Measurements from ENCODE around the gene TMEM63A. TPM values are rescaled to one million over a fixed set of nuclear protein-coding genes. Genes with fewer than 3 reads are reported as not detected.

The TMEM63A gene
- total and polyA plus RNA-seq, 2 donors (not counting 3 experiments of a cell fraction or from before 2014, with no cell fraction given): 28.7 to 41.4 TPM

DNA sequence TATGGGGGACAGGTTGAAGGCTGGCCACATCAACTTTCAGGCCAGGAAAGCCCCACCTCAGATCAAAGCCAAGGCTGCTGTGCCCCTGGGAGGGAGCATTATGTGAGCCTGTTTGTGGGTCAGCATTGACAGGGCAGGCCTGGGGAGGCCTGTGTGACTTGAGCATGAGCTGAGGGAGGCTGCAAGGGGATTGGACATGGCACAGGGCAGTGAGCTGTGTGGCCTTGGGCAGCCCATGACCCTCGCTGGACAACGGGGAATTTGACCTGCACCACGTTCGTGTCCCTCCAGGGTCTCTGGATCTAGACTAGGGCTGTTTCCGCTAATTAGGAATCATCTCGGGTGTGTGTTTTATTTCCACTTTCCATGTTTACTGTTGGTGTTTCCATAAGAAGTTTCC lies 24.3 kb upstream of the TMEM63A start:
- H3K4me2 ChIP-seq (ENCODE audit: insufficient read depth, low read length): no peak overlapping the region
- BruUV-seq (replicated peaks): no TSS peak
- no peak overlapping the region for H3K27ac ChIP-seq (ENCODE audit: insufficient read depth, low read depth, low read length)
- no peaks in the 10 kb centered on the region for H3K4me1 ChIP-seq (ENCODE audit: control insufficient read depth, extremely low read depth, insufficient read depth, low read length)
- POLR2A ChIA-PET: no interaction called here
- no peaks in the 10 kb centered on the region for H4K20me1 ChIP-seq (replicated peaks; ENCODE audit: control insufficient read depth, extremely low read depth, insufficient read depth, low read length)
- H3K9ac ChIP-seq (replicated peaks; ENCODE audit: extremely low read depth, insufficient read depth, low read length): no peak overlapping the region
- H3K4me3 ChIP-seq (replicated peaks in 1 of 3; ENCODE audit: insufficient read depth in 1 of 3, low read depth in 1 of 3, low read length in 3 of 3): no peak overlapping the region
- H3K36me3 ChIP-seq (ENCODE audit: control insufficient read depth in 2 of 2, extremely low read depth in 1 of 2, insufficient read depth in 2 of 2, low read length in 2 of 2): no peaks in the 10 kb centered on the region
- CTCF ChIA-PET: interaction anchor here (2.0 kb wide), 1 partner anchor 432 kb away, joined by 13 read pairs; no protein-coding TSS in a partner anchor
- intact Hi-C loops (cut with micrococcal nuclease): no loop called here
- no peak for FAIRE-seq
- no peak overlapping the region for H2AFZ ChIP-seq (ENCODE audit: low read depth, low read length)
- no peak for DNase-seq (ENCODE audit: low read depth, low spot score)
- no peaks in the 10 kb centered on the region for H3K9me1 ChIP-seq (replicated peaks; ENCODE audit: control insufficient read depth, extremely low read depth, insufficient read depth, low read length)
- H3K27me3 ChIP-seq (ENCODE audit: control insufficient read depth in 2 of 2, insufficient read depth in 2 of 2, low read length in 2 of 2): no peaks in the 10 kb centered on the region
- TF ChIP-seq JUN (IDR thresholded peaks at IDR 0.05; ENCODE audit: borderline replicate concordance, insufficient read depth, insufficient read length, low read depth): no peak
- TF ChIP-seq, protein P1, sequence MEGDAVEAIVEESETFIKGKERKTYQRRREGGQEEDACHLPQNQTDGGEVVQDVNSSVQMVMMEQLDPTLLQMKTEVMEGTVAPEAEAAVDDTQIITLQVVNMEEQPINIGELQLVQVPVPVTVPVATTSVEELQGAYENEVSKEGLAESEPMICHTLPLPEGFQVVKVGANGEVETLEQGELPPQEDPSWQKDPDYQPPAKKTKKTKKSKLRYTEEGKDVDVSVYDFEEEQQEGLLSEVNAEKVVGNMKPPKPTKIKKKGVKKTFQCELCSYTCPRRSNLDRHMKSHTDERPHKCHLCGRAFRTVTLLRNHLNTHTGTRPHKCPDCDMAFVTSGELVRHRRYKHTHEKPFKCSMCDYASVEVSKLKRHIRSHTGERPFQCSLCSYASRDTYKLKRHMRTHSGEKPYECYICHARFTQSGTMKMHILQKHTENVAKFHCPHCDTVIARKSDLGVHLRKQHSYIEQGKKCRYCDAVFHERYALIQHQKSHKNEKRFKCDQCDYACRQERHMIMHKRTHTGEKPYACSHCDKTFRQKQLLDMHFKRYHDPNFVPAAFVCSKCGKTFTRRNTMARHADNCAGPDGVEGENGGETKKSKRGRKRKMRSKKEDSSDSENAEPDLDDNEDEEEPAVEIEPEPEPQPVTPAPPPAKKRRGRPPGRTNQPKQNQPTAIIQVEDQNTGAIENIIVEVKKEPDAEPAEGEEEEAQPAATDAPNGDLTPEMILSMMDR (IDR thresholded peaks at IDR 0.05; ENCODE audit: extremely low read depth in 1 of 2, insufficient read depth in 1 of 2, low read depth in 1 of 2, low read length in 2 of 2): no peak
- no peak for TF ChIP-seq FOS (IDR thresholded peaks at IDR 0.05; ENCODE audit: borderline replicate concordance, insufficient read depth, low read length)
- no peak for TF ChIP-seq MYC (IDR thresholded peaks at IDR 0.05; ENCODE audit: low read depth, low read length)
- no peak for TF ChIP-seq EZH2 (IDR thresholded peaks at IDR 0.05; ENCODE audit: borderline replicate concordance, low read depth, low read length, severe bottlenecking)
- dilution Hi-C loops (cut with MboI; ENCODE audit: extremely low pct_ligation_motif_present, low sequenced_read_pairs): no loop called here
- H3K79me2 ChIP-seq (ENCODE audit: control insufficient read depth, insufficient read depth, low read length): no peaks in the 10 kb centered on the region
- no peaks in the 10 kb centered on the region for H3K9me3 ChIP-seq (replicated peaks; ENCODE audit: control insufficient read depth, insufficient read depth, low read length)

DNA sequence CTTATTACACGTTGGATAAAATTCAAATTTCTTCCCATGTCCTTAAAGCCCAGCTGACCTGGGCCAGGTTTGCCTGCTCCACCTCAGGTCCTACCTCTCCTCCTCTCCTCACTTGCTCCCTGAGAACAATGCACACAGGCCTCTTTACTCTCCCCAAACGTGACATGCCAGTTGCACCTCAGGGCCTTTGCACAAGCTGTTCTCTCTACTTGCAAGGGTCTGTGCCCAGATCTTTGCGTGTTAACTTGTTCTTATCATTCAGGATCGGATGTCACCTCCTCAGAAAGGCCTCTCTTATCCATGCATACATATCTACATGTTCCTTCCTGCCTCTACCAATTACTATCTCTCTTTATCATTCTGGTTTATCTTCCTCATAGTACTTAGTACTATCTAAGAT lies 21.4 kb upstream of the TMEM63A start:
- ChIA-PET CTCF (interaction anchor here (0.8 kb wide), 1 partner anchor 126 kb away, joined by 3 read pairs; the partner anchor contains the start of gene SRP9), POLR2A (no interaction called here)
- no peak for FAIRE-seq
- no peaks in the 10 kb centered on the region for H3K9me1 ChIP-seq (replicated peaks; ENCODE audit: control insufficient read depth, extremely low read depth, insufficient read depth, low read length)
- H3K27me3 ChIP-seq (ENCODE audit: control insufficient read depth in 2 of 2, insufficient read depth in 2 of 2, low read length in 2 of 2): no peaks in the 10 kb centered on the region
- H4K20me1 ChIP-seq (replicated peaks; ENCODE audit: control insufficient read depth, extremely low read depth, insufficient read depth, low read length): no peaks in the 10 kb centered on the region
- peaks cover 7% of the 10 kb centered on the region for H3K4me1 ChIP-seq (ENCODE audit: control insufficient read depth, extremely low read depth, insufficient read depth, low read length)
- intact Hi-C loops (cut with micrococcal nuclease): no loop called here
- no peak overlapping the region for H3K9ac ChIP-seq (replicated peaks; ENCODE audit: extremely low read depth, insufficient read depth, low read length)
- H3K4me3 ChIP-seq (replicated peaks in 1 of 3; ENCODE audit: insufficient read depth in 1 of 3, low read depth in 1 of 3, low read length in 3 of 3): no peak overlapping the region
- no peaks in the 10 kb centered on the region for H3K36me3 ChIP-seq (ENCODE audit: control insufficient read depth in 2 of 2, extremely low read depth in 1 of 2, insufficient read depth in 2 of 2, low read length in 2 of 2)
- no peak overlapping the region for H3K4me2 ChIP-seq (ENCODE audit: insufficient read depth, low read length)
- dilution Hi-C loops (cut with MboI; ENCODE audit: extremely low pct_ligation_motif_present, low sequenced_read_pairs): no loop called here
- BruUV-seq (replicated peaks): no TSS peak
- no peaks in the 10 kb centered on the region for H3K9me3 ChIP-seq (replicated peaks; ENCODE audit: control insufficient read depth, insufficient read depth, low read length)
- no peak overlapping the region for H2AFZ ChIP-seq (ENCODE audit: low read depth, low read length)
- no peak for DNase-seq (ENCODE audit: low read depth, low spot score)
- TF ChIP-seq JUN (IDR thresholded peaks at IDR 0.05; ENCODE audit: borderline replicate concordance, insufficient read depth, insufficient read length, low read depth) (no peak), FOS (IDR thresholded peaks at IDR 0.05; ENCODE audit: borderline replicate concordance, insufficient read depth, low read length) (no peak), GATA2 (IDR thresholded peaks at IDR 0.05; ENCODE audit: insufficient read depth, insufficient read length, low read depth, low read length) (no peak), POLR2AphosphoS5 (IDR thresholded peaks at IDR 0.05; ENCODE audit: insufficient read depth, low read depth, low read length) (no peak), POLR2A (IDR thresholded peaks at IDR 0.05; ENCODE audit: low read depth, low read length) (no peak), EZH2 (IDR thresholded peaks at IDR 0.05; ENCODE audit: borderline replicate concordance, low read depth, low read length, severe bottlenecking) (no peak), MYC (IDR thresholded peaks at IDR 0.05; ENCODE audit: low read depth, low read length) (no peak)
- TF ChIP-seq, protein P2, sequence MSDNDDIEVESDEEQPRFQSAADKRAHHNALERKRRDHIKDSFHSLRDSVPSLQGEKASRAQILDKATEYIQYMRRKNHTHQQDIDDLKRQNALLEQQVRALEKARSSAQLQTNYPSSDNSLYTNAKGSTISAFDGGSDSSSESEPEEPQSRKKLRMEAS (IDR thresholded peaks at IDR 0.05; ENCODE audit: insufficient read depth, insufficient read length): no peak
- TF ChIP-seq, protein P1 (IDR thresholded peaks at IDR 0.05; ENCODE audit: extremely low read depth in 1 of 2, insufficient read depth in 1 of 2, low read depth in 1 of 2, low read length in 2 of 2): no peak
- no peaks in the 10 kb centered on the region for H3K79me2 ChIP-seq (ENCODE audit: control insufficient read depth, insufficient read depth, low read length)
- H3K27ac ChIP-seq (ENCODE audit: insufficient read depth, low read depth, low read length): no peak overlapping the region

Data from endothelial cell of umbilical vein (primary cell).